Measurements from ENCODE around the gene CDH4. TPM values are rescaled to one million over a fixed set of nuclear protein-coding genes. Genes with fewer than 3 reads are reported as not detected.

Gene CDH4
- total and polyA plus RNA-seq, 9 of the 15 experiments (the other 6 are each of a cell fraction or from before 2014, with no cell fraction given), result 0.04 TPM; not detected in 8

DNA sequence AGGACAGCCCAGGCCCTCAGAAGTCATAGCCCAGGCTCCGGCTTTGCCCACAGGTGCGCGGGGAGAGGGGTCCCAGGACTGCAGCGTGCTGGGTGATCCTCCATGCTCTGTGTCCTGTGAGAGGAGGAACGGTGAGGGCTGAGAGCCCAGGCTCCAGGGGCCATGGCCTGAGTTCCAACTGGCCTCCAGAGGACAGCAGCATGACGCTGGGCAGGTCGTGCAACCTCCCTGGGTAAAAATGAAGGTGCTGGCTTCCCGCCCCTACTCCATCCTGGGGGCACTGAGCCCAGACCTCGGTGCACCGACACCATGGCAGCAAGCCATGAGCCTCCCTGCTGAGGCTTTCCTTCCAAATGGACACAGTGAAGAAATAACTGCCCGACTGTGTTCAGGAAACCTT is 508.3 kb downstream of the CDH4 start:
- FAIRE-seq (no peak), DNase-seq (ENCODE audit: extremely low read depth in 1 of 4, low spot score in 3 of 4) (no peak), ATAC-seq (no peak)
- Histone ChIP-seq H3K4me2 (ENCODE audit: insufficient read depth, low read length) (no peak overlapping the region), H3K4me1 (replicated peaks in 1 of 2; ENCODE audit: control insufficient read depth in 2 of 2, insufficient read depth in 2 of 2, low read length in 2 of 2) (no peaks in the 10 kb centered on the region), H3K9me3 (replicated peaks; ENCODE audit: control insufficient read depth, insufficient read depth, low read depth, low read length) (no peaks in the 10 kb centered on the region), H4K20me1 (replicated peaks; ENCODE audit: control insufficient read depth, insufficient read depth, low read length) (peaks cover 13% of the 10 kb centered on the region), H3K79me2 (ENCODE audit: control insufficient read depth, insufficient read depth, low read length) (no peaks in the 10 kb centered on the region), H3K27ac (ENCODE audit: extremely low read depth, low read depth, low read length) (no peak overlapping the region), H3K4me3 (no peak overlapping the region), H3K9me1 (ENCODE audit: control insufficient read depth, insufficient read depth, low read length) (no peaks in the 10 kb centered on the region), H3K36me3 (ENCODE audit: control insufficient read depth, insufficient read depth, low read length) (no peaks in the 10 kb centered on the region), H2AFZ (ENCODE audit: low read depth, low read length) (no peak overlapping the region), H3K9ac (ENCODE audit: insufficient read depth in 1 of 2, low read depth in 2 of 2, low read length in 2 of 2) (no peak overlapping the region; a peak in 1 of 4 replicates), H3K27me3 (ENCODE audit: control insufficient read depth in 2 of 2, insufficient read depth in 2 of 2, low read length in 2 of 2) (peaks cover 22 to 64% of the 10 kb centered on the region in 2 experiments)
- no TSS peak for BruUV-seq (replicated peaks)
- intact Hi-C loops (cut with micrococcal nuclease) (no loop called here), in situ Hi-C loops (cut with MboI) (no loop called here)
- POLR2A ChIA-PET, result no interaction called here
- CTCF ChIA-PET (ENCODE audit: low intra/inter-chr PET ratio), result no interaction called here
- under 1% methylated on average over 10 of the region's 11 CpGs for WGBS (ENCODE audit: insufficient coverage, low coverage, missing lambda C conversion rate)
- no peak for TF ChIP-seq PRPF4 (IDR thresholded peaks at IDR 0.05; ENCODE audit: insufficient read depth, low read depth, low read length, poor library complexity, severe bottlenecking)
- no peak for TF ChIP-seq HBP1 (CRISPR knock-in tag; IDR thresholded peaks at IDR 0.05)
- no peak for TF ChIP-seq RAD21 (CRISPR knock-in tag; conservative IDR thresholded peaks at IDR 0.05 in 1 of 2, IDR thresholded peaks at IDR 0.05 in 1 of 2)
- TF ChIP-seq THRA (IDR thresholded peaks at IDR 0.05), result no peak
- TF ChIP-seq ZNF695 (CRISPR knock-in tag; IDR thresholded peaks at IDR 0.05), result no peak
- TF ChIP-seq ZNF224 (CRISPR knock-in tag; IDR thresholded peaks at IDR 0.05), result no peak
- TF ChIP-seq FIP1L1 (IDR thresholded peaks at IDR 0.05; ENCODE audit: low read depth, low read length, poor library complexity, severe bottlenecking), result no peak
- no peak for TF ChIP-seq ZBTB1 (CRISPR knock-in tag; IDR thresholded peaks at IDR 0.05; ENCODE audit: borderline replicate concordance, low read depth)
- TF ChIP-seq, protein P1, sequence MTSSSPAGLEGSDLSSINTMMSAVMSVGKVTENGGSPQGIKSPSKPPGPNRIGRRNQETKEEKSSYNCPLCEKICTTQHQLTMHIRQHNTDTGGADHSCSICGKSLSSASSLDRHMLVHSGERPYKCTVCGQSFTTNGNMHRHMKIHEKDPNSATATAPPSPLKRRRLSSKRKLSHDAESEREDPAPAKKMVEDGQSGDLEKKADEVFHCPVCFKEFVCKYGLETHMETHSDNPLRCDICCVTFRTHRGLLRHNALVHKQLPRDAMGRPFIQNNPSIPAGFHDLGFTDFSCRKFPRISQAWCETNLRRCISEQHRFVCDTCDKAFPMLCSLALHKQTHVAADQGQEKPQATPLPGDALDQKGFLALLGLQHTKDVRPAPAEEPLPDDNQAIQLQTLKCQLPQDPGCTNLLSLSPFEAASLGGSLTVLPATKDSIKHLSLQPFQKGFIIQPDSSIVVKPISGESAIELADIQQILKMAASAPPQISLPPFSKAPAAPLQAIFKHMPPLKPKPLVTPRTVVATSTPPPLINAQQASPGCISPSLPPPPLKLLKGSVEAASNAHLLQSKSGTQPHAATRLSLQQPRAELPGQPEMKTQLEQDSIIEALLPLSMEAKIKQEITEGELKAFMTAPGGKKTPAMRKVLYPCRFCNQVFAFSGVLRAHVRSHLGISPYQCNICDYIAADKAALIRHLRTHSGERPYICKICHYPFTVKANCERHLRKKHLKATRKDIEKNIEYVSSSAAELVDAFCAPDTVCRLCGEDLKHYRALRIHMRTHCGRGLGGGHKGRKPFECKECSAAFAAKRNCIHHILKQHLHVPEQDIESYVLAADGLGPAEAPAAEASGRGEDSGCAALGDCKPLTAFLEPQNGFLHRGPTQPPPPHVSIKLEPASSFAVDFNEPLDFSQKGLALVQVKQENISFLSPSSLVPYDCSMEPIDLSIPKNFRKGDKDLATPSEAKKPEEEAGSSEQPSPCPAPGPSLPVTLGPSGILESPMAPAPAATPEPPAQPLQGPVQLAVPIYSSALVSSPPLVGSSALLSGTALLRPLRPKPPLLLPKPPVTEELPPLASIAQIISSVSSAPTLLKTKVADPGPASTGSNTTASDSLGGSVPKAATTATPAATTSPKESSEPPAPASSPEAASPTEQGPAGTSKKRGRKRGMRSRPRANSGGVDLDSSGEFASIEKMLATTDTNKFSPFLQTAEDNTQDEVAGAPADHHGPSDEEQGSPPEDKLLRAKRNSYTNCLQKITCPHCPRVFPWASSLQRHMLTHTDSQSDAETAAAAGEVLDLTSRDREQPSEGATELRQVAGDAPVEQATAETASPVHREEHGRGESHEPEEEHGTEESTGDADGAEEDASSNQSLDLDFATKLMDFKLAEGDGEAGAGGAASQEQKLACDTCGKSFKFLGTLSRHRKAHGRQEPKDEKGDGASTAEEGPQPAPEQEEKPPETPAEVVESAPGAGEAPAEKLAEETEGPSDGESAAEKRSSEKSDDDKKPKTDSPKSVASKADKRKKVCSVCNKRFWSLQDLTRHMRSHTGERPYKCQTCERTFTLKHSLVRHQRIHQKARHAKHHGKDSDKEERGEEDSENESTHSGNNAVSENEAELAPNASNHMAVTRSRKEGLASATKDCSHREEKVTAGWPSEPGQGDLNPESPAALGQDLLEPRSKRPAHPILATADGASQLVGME (CRISPR knock-in tag; IDR thresholded peaks at IDR 0.05), result no peak
- TF ChIP-seq, protein P2, sequence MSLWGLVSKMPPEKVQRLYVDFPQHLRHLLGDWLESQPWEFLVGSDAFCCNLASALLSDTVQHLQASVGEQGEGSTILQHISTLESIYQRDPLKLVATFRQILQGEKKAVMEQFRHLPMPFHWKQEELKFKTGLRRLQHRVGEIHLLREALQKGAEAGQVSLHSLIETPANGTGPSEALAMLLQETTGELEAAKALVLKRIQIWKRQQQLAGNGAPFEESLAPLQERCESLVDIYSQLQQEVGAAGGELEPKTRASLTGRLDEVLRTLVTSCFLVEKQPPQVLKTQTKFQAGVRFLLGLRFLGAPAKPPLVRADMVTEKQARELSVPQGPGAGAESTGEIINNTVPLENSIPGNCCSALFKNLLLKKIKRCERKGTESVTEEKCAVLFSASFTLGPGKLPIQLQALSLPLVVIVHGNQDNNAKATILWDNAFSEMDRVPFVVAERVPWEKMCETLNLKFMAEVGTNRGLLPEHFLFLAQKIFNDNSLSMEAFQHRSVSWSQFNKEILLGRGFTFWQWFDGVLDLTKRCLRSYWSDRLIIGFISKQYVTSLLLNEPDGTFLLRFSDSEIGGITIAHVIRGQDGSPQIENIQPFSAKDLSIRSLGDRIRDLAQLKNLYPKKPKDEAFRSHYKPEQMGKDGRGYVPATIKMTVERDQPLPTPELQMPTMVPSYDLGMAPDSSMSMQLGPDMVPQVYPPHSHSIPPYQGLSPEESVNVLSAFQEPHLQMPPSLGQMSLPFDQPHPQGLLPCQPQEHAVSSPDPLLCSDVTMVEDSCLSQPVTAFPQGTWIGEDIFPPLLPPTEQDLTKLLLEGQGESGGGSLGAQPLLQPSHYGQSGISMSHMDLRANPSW (CRISPR knock-in tag; IDR thresholded peaks at IDR 0.05), result no peak
- TF ChIP-seq MBD2 (IDR thresholded peaks at IDR 0.05; ENCODE audit: borderline replicate concordance, low read depth), result no peak
